Bronchial epithelial cell (primary cell): ENCODE measurements around the gene WDR73. TPM values are rescaled to one million over a fixed set of nuclear protein-coding genes. Genes with fewer than 3 reads are reported as not detected.

ENCODE experiments used
- DNase-seq: peaks from one replicate; pipeline ENCODE4 v3.0.0-alpha.2; 2010; ENCODE audit warnings: low read depth
- FAIRE-seq: peaks from 2 replicates; lab custom pipeline; 2011; peaks lifted over from hg19 to GRCh38; lab: Jason Lieb, UNC
- H3K27me3 ChIP-seq: 2 replicates; pipeline ENCODE4 v1.5.1; 2011; ENCODE audit warnings: low read length; ENCODE audit not compliant: control insufficient read depth, insufficient read depth
- H3K36me3 ChIP-seq: 2 replicates; pipeline ENCODE4 v1.5.1; 2011; ENCODE audit warnings: low read length; ENCODE audit not compliant: control insufficient read depth, insufficient read depth
- H3K4me3 ChIP-seq: 2 replicates; pipeline ENCODE4 v1.5.1; 2011; ENCODE audit warnings: mild to moderate bottlenecking, low read depth, low read length, control low read depth
- total RNA-seq: library from RNA; depleted of rRNA; stranded (reverse); fragments of >200 nt; gene quantifications from 2 replicates; pipeline ENCODE4 v1.2.1, GENCODE V29; 2014
- TF ChIP-seq, protein P1 (sequence below): IDR thresholded peaks from 2 replicates; pipeline ENCODE4 v1.5.1; 2011; ENCODE audit warnings: mild to moderate bottlenecking, moderate library complexity, low read length, control low read depth, inconsistent platforms; ENCODE audit not compliant: insufficient read depth, severe bottlenecking

Gene WDR73
- total RNA-seq, 1 donor from 2014 or later: 24.0 TPM

DNA sequence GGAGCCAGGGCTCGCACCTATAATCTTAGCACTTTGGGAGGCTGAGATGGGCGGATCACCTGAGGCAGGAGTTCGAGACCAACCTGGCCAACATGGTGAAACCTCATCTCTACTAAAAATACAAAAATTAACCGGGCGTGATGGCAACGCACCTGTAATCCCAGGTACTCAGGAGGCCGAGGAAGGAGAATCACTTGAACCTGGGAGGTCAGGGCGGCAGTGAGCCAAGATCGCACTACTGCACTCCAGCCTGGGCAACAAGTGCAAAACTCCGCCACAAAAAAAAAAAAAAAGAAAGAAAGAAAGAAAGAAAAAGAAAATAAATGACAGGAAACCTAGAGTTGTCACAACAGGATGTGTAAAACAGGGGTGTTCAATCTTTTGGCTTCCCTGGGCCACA, 6.9 kb upstream of the WDR73 start:
- Histone ChIP-seq H3K27me3 (no peaks in the 10 kb centered on the region), H3K4me3 (no peak overlapping the region), H3K36me3 (peaks cover 2% of the 10 kb centered on the region)
- TF ChIP-seq, protein P1, sequence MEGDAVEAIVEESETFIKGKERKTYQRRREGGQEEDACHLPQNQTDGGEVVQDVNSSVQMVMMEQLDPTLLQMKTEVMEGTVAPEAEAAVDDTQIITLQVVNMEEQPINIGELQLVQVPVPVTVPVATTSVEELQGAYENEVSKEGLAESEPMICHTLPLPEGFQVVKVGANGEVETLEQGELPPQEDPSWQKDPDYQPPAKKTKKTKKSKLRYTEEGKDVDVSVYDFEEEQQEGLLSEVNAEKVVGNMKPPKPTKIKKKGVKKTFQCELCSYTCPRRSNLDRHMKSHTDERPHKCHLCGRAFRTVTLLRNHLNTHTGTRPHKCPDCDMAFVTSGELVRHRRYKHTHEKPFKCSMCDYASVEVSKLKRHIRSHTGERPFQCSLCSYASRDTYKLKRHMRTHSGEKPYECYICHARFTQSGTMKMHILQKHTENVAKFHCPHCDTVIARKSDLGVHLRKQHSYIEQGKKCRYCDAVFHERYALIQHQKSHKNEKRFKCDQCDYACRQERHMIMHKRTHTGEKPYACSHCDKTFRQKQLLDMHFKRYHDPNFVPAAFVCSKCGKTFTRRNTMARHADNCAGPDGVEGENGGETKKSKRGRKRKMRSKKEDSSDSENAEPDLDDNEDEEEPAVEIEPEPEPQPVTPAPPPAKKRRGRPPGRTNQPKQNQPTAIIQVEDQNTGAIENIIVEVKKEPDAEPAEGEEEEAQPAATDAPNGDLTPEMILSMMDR: no peak
- no peak for DNase-seq
- no peak for FAIRE-seq

- Histone ChIP-seq H3K27me3 (no peaks in the 10 kb centered on the region), H3K4me3 (no peak overlapping the region), H3K36me3 (no peaks in the 10 kb centered on the region)
- no peak for FAIRE-seq
- no peak for DNase-seq
- TF ChIP-seq, protein P1: no peak
These were observed 6.1 kb upstream of the WDR73 start for GRCh38 chr15:84659904-84660781.

DNA sequence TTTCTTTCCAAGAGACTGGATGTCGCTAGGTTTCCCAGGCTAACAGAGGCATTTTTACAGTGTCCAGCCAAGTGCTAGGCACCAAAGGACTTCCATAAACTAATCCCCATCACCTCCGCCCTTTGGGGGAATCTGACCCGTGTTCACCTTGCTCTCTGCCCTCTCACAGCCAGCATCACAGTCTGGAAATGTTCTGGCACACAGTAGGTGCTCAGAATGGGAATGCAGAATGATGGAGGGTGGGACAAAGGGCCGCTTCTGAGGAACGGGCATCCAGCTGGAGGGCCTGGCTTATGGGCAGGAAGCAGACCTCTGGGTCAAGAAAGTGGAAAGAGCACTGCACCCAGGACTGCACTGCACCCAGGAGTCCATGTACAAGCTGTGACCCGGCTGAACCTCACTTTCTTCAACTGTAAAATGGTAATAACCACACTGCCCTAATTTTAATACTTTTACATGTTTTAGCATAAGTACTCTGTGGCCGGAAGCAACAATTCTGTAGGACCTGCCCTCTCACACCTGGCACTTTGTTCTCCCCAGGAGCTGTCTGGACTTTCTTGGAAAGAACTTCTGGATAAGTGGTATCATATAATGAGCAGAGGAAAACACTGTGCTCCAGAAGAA, 4.8 kb upstream of the WDR73 start:
- FAIRE-seq: no peak

DNA sequence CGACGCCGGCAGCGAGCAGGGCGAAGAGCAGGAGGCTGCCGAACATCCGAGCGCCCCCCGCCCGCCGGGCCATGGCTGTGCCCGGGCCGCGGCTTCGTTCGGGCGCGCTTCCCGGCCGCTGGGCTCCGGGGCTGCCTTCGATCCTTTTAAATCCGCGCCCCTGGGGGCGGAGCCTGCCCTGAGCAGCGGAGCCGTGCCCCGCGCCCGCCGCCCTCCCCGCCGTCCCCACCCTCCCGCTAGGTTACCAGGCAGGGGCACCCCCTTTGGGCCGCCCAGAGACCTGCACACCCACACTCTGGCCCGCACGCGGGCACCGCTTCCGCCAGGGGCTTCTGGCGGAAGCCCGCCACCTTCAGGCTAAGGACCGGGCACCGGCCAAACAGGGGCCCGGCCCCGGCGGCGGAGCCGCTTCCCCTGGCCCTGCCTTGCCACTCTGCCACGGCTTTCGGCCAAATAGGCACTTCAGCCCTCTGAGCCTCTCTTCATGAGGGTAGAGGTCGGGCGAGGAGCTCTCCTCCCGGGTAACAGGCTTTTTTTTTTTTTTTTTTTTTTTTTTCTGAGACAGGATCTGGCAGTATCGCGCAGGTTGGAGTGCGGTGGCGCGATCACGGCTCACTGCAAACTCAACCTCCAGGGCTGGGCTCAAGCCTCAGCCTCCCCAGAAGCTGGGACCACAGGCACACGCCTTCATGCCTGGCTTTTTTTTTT, 4.2 kb upstream of the WDR73 start, which contains the start of gene NMB:
TSS of gene NMB (minus strand) at position 120 of the 708 bp plus-strand sequence. CDS start at position 73, 47 bp downstream.
- FAIRE-seq: no peak
- Histone ChIP-seq H3K27me3 (no peaks in the 10 kb centered on the region), H3K4me3 (peak within 1 kb of the TSS; percentile 47), H3K36me3 (no peaks in the 10 kb centered on the region)
- peak; percentile 49 for DNase-seq
- TF ChIP-seq, protein P1: peak; percentile 73

More for the DNA sequence above, 4.8 kb upstream of the WDR73 start:
- peak overlapping the region; percentile 47 for H3K4me3 ChIP-seq
- TF ChIP-seq, protein P1: no peak
- H3K36me3 ChIP-seq: no peaks in the 10 kb centered on the region
- no peak for DNase-seq
- no peaks in the 10 kb centered on the region for H3K27me3 ChIP-seq

DNA sequence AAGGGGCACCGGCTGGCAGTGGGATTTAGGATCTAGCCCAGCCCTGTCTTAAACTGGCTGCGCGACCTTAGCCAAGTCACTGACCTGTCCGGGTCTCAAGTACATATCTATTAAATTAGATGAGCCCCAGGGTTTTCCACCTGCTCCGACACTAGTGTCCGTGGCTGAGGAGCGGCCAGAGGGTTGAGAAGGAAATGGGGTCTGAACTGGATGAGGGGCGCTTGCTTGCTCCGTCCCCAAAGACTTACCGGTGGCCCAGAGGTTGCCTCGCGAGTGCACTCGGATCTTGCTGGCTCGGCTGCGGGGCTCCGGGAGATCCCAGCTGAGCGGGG, 3.6 kb upstream of the WDR73 start:
- Histone ChIP-seq H3K27me3 (no peaks in the 10 kb centered on the region), H3K4me3 (peak overlapping the region; percentile 47), H3K36me3 (peaks cover under 1% of the 10 kb centered on the region)
- FAIRE-seq: no peak
- TF ChIP-seq, protein P1: no peak
- DNase-seq: no peak
